HEK293 (cell line): ENCODE data around the gene IL20RA.

Source experiments
- CTCF ChIA-PET: fragments of 350-600 bp; formaldehyde crosslinking; extraction: SDS; loops from one replicate; lab custom pipeline; 2021; ENCODE audit warnings: antibody characterized with exemption; lab: Yijun Ruan, JAX
- POLR2A ChIA-PET: fragments of 300-600 bp; formaldehyde crosslinking; extraction: SDS; loops from one replicate; lab custom pipeline; 2020; ENCODE audit warnings: antibody characterized with exemption, inconsistent platforms; lab: Yijun Ruan, JAX
- H3K27ac ChIP-seq: fragments of 200-500 bp; sonication (Bioruptor generic); 2 replicates; pipeline ENCODE4 v1.5.1; 2014; ENCODE audit warnings: low read depth, low read length, control low read depth, inconsistent platforms; ENCODE audit errors: extremely low read depth
- H3K36me3 ChIP-seq, 2 experiments: fragments of 200-500 bp in 1 of 2; sonication (Bioruptor generic) in 1 of 2; 1 replicate in 1 of 2; 2 replicates in 1 of 2; pipeline ENCODE4 v1.5.1; 2014 to 2017; ENCODE audit warnings: inconsistent platforms in 2 of 2, low read length in 2 of 2; ENCODE audit not compliant: control insufficient read depth in 2 of 2, insufficient read depth in 1 of 2
- H3K4me1 ChIP-seq: fragments of 200-500 bp; sonication (Bioruptor generic); 2 replicates; pipeline ENCODE4 v1.5.1; 2014; ENCODE audit warnings: mild to moderate bottlenecking, low read length, inconsistent platforms; ENCODE audit not compliant: control insufficient read depth, insufficient read depth
- H3K4me3 ChIP-seq: 2 replicates; pipeline ENCODE4 v1.5.1; 2011; ENCODE audit warnings: low read depth, mild to moderate bottlenecking, control low read depth, low read length, moderate library complexity
- H3K9me3 ChIP-seq: fragments of 200-500 bp; sonication (Bioruptor generic); 2 replicates; pipeline ENCODE4 v1.5.1; 2014; ENCODE audit warnings: low read depth, low read length, inconsistent platforms; ENCODE audit not compliant: control insufficient read depth, insufficient read depth
- GLIS2 ChIP-seq: fragments of 450-650 bp; formaldehyde crosslinking; IDR thresholded peaks from 2 replicates; pipeline ENCODE4 v1.5.1; 2016; ENCODE audit warnings: missing biosample characterization, missing genetic modification characterization
- KLF16 ChIP-seq: fragments of 450-650 bp; formaldehyde crosslinking; IDR thresholded peaks from 2 replicates; pipeline ENCODE4 v1.5.1; 2017; ENCODE audit warnings: missing biosample characterization, missing genetic modification characterization
- SETDB1 ChIP-seq: IDR thresholded peaks from one replicate; pipeline ENCODE4 v1.6.1; 2017; ENCODE audit warnings: mild to moderate bottlenecking, low read length, moderate library complexity, mixed read lengths; ENCODE audit not compliant: insufficient read length
- YY1 ChIP-seq: fragments of 450-650 bp; formaldehyde crosslinking; IDR thresholded peaks from 2 replicates; pipeline ENCODE4 v1.5.1; 2018; ENCODE audit warnings: missing biosample characterization, missing genetic modification characterization
- ZBTB20 ChIP-seq: fragments of 450-650 bp; formaldehyde crosslinking; IDR thresholded peaks from 2 replicates; pipeline ENCODE4 v1.5.1; 2016; ENCODE audit warnings: missing biosample characterization, missing genetic modification characterization
- ZEB2 ChIP-seq: fragments of 450-650 bp; formaldehyde crosslinking; IDR thresholded peaks from 2 replicates; pipeline ENCODE4 v1.5.1; 2016; ENCODE audit warnings: missing biosample characterization, missing genetic modification characterization
- ZFHX2 ChIP-seq: fragments of 450-650 bp; formaldehyde crosslinking; conservative IDR thresholded peaks from 2 replicates; pipeline ENCODE4 v1.5.1; 2016; ENCODE audit warnings: missing biosample characterization, missing genetic modification characterization
- ZFP69B ChIP-seq: fragments of 450-650 bp; formaldehyde crosslinking; IDR thresholded peaks from 2 replicates; pipeline ENCODE4 v1.5.1; 2016; ENCODE audit warnings: missing biosample characterization, missing genetic modification characterization
- ZNF292 ChIP-seq: fragments of 450-650 bp; formaldehyde crosslinking; IDR thresholded peaks from 2 replicates; pipeline ENCODE4 v1.5.1; 2016; ENCODE audit warnings: low read depth, missing biosample characterization, missing genetic modification characterization, borderline replicate concordance
- ZNF311 ChIP-seq: fragments of 450-650 bp; formaldehyde crosslinking; IDR thresholded peaks from 2 replicates; pipeline ENCODE4 v1.5.1; 2017; ENCODE audit warnings: missing biosample characterization, missing genetic modification characterization, borderline replicate concordance
- ZNF37A ChIP-seq: fragments of 450-650 bp; IDR thresholded peaks from 2 replicates; pipeline ENCODE4 v1.5.1; 2018; ENCODE audit warnings: missing biosample characterization, missing genetic modification characterization
- ZNF513 ChIP-seq: fragments of 450-650 bp; IDR thresholded peaks from 2 replicates; pipeline ENCODE4 v1.5.1; 2018; ENCODE audit warnings: missing biosample characterization, missing genetic modification characterization
- ZNF549 ChIP-seq: fragments of 450-650 bp; IDR thresholded peaks from 2 replicates; pipeline ENCODE4 v1.5.1; 2018; ENCODE audit warnings: missing biosample characterization, missing genetic modification characterization, mild to moderate bottlenecking, inconsistent platforms, moderate library complexity
- ZNF560 ChIP-seq: fragments of 450-650 bp; formaldehyde crosslinking; IDR thresholded peaks from 2 replicates; pipeline ENCODE4 v1.5.1; 2017; ENCODE audit warnings: missing biosample characterization, missing genetic modification characterization, borderline replicate concordance
- ZNF704 ChIP-seq: fragments of 450-650 bp; formaldehyde crosslinking; IDR thresholded peaks from 2 replicates; pipeline ENCODE4 v1.5.1; 2016; ENCODE audit warnings: missing biosample characterization, missing genetic modification characterization
- ZNF707 ChIP-seq: fragments of 450-650 bp; formaldehyde crosslinking; IDR thresholded peaks from 2 replicates; pipeline ENCODE4 v1.5.1; 2016; ENCODE audit warnings: missing biosample characterization, missing genetic modification characterization
- TF ChIP-seq, protein P1 (sequence below): fragments of 450-650 bp; formaldehyde crosslinking; conservative IDR thresholded peaks from 2 replicates; pipeline ENCODE4 v1.5.1; 2016; ENCODE audit warnings: low read depth, missing biosample characterization, missing genetic modification characterization
- TF ChIP-seq, protein P2 (sequence below): fragments of 450-650 bp; formaldehyde crosslinking; IDR thresholded peaks from 2 replicates; pipeline ENCODE4 v1.5.1; 2017; ENCODE audit warnings: missing biosample characterization, missing genetic modification characterization

The IL20RA gene

DNA sequence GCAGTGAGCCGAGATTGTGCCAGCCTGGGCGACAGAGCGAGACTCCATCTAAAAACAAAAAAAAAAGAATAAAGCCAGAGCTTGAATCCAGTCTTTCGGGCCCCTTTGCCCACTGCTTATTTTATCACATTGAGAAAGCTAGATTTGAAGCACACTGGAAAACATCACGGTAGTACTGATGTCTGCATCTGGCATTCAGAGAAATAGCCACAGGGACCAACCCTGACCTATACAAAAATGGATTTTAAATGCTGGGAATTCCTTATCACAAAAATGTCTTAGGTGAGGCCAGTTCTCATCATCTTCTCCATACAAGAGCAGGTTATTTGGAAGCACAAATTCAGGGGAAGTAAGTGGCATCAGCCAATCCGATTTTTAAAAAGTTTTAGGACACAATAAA, 73.2 kb downstream of the IL20RA start:
- Histone ChIP-seq H3K9me3 (no peaks in the 10 kb centered on the region), H3K4me1 (no peaks in the 10 kb centered on the region), H3K36me3 (no peaks in the 10 kb centered on the region), H3K27ac (no peak overlapping the region), H3K4me3 (no peak overlapping the region)
- ChIA-PET POLR2A (no interaction called here), CTCF (interaction anchor here (0.5 to 5.5 kb wide), 7 partner anchors 17 to 200 kb away, joined by 3 to 39 read pairs (median 3); no protein-coding TSS in a partner anchor)
- no peak for TF ChIP-seq ZFP69B

DNA sequence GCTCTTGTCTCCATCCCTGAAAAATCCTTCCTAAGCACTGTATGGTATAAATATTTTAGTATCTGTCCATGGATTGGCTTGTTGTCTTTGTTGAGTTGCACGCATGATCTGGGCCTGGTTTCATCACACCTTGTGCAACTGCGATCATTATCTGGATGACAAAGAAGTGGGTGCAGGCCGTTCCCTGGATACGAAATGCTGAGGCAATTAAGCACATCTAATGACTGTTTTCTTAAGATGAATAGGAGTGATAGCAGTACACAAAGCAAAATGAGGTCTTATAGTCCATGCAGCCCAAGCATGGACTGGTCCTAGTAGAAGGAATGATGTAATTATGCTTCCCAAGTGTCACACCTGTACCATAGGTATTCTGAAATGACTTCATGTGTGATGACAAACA, 74.8 kb downstream of the IL20RA start:
- CTCF ChIA-PET, result interaction anchor here (0.6 to 5.5 kb wide), 4 partner anchors 19 to 263 kb away, joined by 3 to 39 read pairs (median 3); no protein-coding TSS in a partner anchor
- POLR2A ChIA-PET, result no interaction called here

DNA sequence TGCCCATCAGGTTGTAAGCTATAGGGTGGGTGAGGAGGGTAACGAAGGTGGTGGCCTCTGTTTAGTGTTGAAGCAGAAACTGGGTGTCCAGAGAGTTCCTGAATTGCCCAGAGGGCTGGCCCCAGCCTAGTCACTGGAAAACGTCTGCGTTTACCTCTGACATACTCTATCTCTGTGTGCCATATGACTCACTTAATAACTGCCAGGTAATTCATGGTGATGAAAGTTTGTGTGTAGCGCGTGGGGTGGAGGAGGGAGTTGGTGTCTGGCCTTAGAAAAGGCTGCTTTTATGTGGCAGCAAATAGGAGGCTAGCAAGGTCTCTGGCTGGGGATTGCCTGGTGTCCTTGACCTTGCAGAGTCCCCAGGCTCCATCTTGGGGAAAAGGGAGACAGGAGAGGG, 75.3 kb downstream of the IL20RA start:
- TF ChIP-seq SETDB1 (peak; percentile 73), ZNF513 (tag by site-specific recombination) (no peak), ZEB2 (tag by site-specific recombination) (no peak), ZNF707 (tag by site-specific recombination) (no peak)
- TF ChIP-seq, all 188 proteins: peak for 1
- Histone ChIP-seq H3K4me3 (no peak overlapping the region), H3K4me1 (no peaks in the 10 kb centered on the region), H3K27ac (no peak overlapping the region), H3K36me3 (no peaks in the 10 kb centered on the region), H3K9me3 (no peaks in the 10 kb centered on the region)
- CTCF ChIA-PET, result interaction anchor here (0.6 to 5.5 kb wide), 6 partner anchors 10 to 263 kb away, joined by 3 to 39 read pairs (median 5); no protein-coding TSS in a partner anchor
- POLR2A ChIA-PET, result no interaction called here

More for the DNA sequence above, 74.8 kb downstream of the IL20RA start:
- Histone ChIP-seq H3K9me3 (no peaks in the 10 kb centered on the region), H3K4me3 (no peak overlapping the region), H3K36me3 (no peaks in the 10 kb centered on the region), H3K4me1 (no peaks in the 10 kb centered on the region), H3K27ac (no peak overlapping the region)
- TF ChIP-seq, protein P1, sequence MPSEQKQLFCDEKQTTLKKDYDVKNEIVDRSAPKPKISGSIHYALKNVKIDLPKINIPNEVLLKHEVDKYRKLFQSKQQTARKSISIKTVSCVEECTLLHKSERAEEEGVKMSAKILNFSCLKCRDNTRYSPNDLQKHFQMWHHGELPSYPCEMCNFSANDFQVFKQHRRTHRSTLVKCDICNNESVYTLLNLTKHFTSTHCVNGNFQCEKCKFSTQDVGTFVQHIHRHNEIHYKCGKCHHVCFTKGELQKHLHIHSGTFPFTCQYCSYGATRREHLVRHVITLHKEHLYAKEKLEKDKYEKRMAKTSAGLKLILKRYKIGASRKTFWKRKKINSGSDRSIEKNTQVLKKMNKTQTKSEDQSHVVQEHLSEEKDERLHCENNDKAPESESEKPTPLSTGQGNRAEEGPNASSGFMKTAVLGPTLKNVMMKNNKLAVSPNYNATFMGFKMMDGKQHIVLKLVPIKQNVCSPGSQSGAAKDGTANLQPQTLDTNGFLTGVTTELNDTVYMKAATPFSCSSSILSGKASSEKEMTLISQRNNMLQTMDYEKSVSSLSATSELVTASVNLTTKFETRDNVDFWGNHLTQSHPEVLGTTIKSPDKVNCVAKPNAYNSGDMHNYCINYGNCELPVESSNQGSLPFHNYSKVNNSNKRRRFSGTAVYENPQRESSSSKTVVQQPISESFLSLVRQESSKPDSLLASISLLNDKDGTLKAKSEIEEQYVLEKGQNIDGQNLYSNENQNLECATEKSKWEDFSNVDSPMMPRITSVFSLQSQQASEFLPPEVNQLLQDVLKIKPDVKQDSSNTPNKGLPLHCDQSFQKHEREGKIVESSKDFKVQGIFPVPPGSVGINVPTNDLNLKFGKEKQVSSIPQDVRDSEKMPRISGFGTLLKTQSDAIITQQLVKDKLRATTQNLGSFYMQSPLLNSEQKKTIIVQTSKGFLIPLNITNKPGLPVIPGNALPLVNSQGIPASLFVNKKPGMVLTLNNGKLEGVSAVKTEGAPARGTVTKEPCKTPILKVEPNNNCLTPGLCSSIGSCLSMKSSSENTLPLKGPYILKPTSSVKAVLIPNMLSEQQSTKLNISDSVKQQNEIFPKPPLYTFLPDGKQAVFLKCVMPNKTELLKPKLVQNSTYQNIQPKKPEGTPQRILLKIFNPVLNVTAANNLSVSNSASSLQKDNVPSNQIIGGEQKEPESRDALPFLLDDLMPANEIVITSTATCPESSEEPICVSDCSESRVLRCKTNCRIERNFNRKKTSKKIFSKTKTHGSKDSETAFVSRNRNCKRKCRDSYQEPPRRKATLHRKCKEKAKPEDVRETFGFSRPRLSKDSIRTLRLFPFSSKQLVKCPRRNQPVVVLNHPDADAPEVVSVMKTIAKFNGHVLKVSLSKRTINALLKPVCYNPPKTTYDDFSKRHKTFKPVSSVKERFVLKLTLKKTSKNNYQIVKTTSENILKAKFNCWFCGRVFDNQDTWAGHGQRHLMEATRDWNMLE (tag by site-specific recombination), result no peak
- TF ChIP-seq ZFHX2 (tag by site-specific recombination), result no peak

DNA sequence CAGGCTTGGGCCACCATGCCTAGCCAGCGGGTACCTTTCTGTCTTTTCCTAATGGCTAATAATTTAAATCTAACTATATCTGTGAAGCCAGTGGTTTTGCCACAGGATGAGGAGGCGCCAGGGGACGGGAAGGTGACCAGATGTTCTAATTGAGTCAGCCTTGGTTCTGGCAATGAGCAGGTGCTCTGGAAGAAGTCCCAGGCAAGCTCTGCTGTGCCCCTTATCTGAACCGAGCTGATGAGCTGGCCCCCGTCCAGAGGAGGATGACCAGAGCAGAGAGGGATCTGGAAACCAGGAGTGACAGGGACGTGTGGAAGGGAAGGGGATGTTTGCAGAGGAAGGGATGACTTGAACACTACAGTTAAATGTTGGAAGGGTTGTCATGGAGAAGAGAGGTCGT, 75.9 kb downstream of the IL20RA start:
- CTCF ChIA-PET, result interaction anchor here (0.6 to 5.5 kb wide), 31 partner anchors 10 to 1791 kb away, joined by 3 to 39 read pairs (median 3); partner anchors contain the start of genes PEX7 and SLC35D3
- no peak overlapping the region for H3K27ac ChIP-seq
- no peaks in the 10 kb centered on the region for H3K4me1 ChIP-seq
- H3K36me3 ChIP-seq, result no peaks in the 10 kb centered on the region
- no peak overlapping the region for H3K4me3 ChIP-seq
- H3K9me3 ChIP-seq, result no peaks in the 10 kb centered on the region
- TF ChIP-seq ZNF311 (tag by site-specific recombination), result no peak
- TF ChIP-seq KLF16 (tag by site-specific recombination), result no peak
- no peak for TF ChIP-seq ZNF704 (tag by site-specific recombination)
- TF ChIP-seq ZBTB20 (tag by site-specific recombination), result no peak
- TF ChIP-seq ZNF292 (tag by site-specific recombination), result no peak
- no peak for TF ChIP-seq ZNF549
- TF ChIP-seq, protein P2, sequence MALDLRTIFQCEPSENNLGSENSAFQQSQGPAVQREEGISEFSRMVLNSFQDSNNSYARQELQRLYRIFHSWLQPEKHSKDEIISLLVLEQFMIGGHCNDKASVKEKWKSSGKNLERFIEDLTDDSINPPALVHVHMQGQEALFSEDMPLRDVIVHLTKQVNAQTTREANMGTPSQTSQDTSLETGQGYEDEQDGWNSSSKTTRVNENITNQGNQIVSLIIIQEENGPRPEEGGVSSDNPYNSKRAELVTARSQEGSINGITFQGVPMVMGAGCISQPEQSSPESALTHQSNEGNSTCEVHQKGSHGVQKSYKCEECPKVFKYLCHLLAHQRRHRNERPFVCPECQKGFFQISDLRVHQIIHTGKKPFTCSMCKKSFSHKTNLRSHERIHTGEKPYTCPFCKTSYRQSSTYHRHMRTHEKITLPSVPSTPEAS (tag by site-specific recombination), result no peak
- TF ChIP-seq YY1 (tag by site-specific recombination), result no peak
- no peak for TF ChIP-seq ZNF37A
- no peak for TF ChIP-seq ZNF560 (tag by site-specific recombination)
- no peak for TF ChIP-seq GLIS2 (tag by site-specific recombination)
- POLR2A ChIA-PET, result no interaction called here
